ENCODE data around the gene ALKAL2.

ALKAL2 gene

DNA sequence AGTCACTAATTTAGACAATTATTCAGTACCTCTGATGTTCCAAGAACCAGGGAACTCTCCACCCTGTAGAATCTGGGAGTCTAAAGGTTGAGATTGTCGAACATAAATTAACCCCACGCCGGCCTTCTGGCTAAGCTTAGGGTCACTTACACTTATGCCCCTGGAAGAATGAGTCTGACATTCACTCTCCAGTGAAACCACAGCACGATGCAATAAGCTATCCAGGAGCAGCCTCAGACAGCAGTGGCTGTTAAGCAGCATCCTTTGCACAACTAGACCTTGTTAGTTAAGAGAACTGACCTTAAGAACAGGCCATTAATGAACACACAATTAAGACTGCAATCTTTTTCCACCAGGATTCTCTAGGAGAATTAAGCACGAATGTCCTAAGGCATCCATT, 49.0 kb downstream of the ALKAL2 start:
- no peak for DNase-seq

GRCh38 chr2:238431-238830, 49.5 kb downstream of the ALKAL2 start:
- DNase-seq: no peak

- no peak for DNase-seq
Observed at GRCh38 chr2:237878-238277, 50.0 kb downstream of the ALKAL2 start.

DNA sequence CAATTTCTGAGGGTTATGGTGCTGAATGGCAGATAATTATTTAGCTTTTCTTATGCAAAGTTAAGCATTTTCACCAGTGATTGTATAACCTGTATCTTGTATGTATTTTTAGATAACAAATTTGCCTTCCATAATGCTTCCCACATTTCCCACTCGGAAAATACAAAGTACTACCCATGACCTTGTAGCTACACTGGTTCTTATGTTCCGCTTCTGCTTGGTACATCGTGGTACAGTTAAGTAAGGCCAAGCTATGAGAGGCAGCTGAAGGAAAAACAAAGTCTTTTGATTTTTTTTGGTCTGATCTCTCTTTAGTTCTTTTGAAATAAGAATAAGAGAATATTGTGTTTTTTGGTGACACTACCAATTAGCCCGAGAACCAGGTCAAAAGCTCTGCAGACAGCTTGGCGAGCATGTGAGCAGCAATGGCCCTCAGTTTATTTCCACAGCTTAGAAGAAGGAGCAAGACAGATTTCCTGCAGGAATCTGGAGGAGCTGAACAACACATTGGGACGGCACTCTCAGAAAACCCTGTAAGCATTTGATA, 50.8 kb downstream of the ALKAL2 start:
- no peak for DNase-seq

GRCh38 chr2:234421-234820, 53.5 kb downstream of the ALKAL2 start:
- DNase-seq: no peak

DNA sequence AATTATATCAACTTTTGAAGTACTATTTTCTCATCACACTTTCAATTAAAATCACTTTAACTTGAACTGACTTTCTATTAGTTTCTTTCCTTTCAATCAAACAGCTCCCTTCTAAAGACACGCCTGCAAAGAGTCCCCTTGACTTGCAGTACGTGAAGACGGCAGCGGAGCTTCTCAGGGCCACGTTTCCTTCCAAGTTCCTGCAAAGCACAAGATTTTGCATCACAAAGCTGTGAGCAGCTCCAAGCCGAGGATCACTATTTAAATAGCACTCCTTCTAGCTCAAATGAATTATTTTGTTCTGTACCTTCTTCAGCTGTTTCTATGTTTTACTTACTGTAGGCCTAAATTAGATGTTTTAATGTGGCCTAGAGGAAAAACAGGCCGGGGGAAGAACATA, 54.9 kb downstream of the ALKAL2 start:
- DNase-seq: no peak

DNA sequence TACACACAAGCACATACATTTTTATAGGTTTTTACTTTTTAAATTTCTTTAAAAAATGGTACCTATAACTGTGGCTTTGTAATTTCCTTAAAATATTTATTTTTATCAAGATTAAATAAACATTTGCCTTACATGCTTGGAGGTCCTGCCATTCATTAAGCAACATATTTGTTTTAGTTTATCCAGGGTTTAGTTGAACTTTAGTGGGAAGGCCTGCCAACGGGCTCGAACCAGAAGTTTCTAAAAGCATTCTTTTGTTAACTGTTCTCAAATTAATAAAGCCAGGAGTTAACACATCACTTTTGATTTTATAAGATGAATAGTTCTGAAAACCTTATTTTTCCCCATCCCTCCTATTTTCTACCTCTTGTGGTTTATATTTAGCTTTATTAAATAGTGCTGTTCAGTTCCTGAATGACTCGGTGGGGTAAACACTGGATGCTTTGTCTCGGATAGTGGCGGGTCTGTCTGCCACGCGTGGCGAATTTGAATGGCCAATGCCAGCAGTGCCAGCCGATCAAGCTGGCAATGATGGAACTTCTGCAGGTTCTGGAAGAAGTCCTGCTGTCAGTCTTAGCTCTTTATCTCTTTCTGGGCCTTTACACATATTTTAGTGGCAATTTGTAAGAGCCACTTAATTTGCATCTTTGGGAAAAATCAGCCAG, 56.2 kb downstream of the ALKAL2 start:
- DNase-seq: no peak

Data from NCI-H446 (cell line).